Endothelial cell of umbilical vein (primary cell): ENCODE results near the gene TMPRSS9.

Experiments
- CTCF ChIP-seq, 2 donors: IDR thresholded peaks; 1 replicate in 1 of 2; 2 replicates in 1 of 2; pipeline ENCODE4 v1.5.1; 2011; ENCODE audit warnings: low read length in 2 of 2, mild to moderate bottlenecking in 2 of 2, moderate library complexity in 2 of 2, control low read depth in 1 of 2, inconsistent platforms in 1 of 2, low read depth in 1 of 2; ENCODE audit not compliant: insufficient read depth in 1 of 2; ENCODE audit errors: extremely low read depth in 1 of 2
- EZH2 ChIP-seq: IDR thresholded peaks from 2 replicates; pipeline ENCODE4 v1.6.1; 2012; ENCODE audit warnings: borderline replicate concordance, low read depth, mild to moderate bottlenecking, moderate library complexity, low read length, inconsistent platforms; ENCODE audit not compliant: severe bottlenecking
- FOS ChIP-seq: IDR thresholded peaks from 2 replicates; pipeline ENCODE4 v1.6.1; 2011; ENCODE audit warnings: mild to moderate bottlenecking, low read length, moderate library complexity, borderline replicate concordance; ENCODE audit not compliant: insufficient read depth
- GATA2 ChIP-seq: IDR thresholded peaks from 2 replicates; pipeline ENCODE4 v1.7.0; 2011; ENCODE audit warnings: low read depth, mild to moderate bottlenecking, moderate library complexity, mixed read lengths, low read length; ENCODE audit not compliant: insufficient read length, insufficient read depth
- JUN ChIP-seq: IDR thresholded peaks from 2 replicates; pipeline ENCODE4 v1.6.1; 2011; ENCODE audit warnings: borderline replicate concordance, low read depth; ENCODE audit not compliant: insufficient read length, insufficient read depth
- MAX ChIP-seq: IDR thresholded peaks from 2 replicates; pipeline ENCODE4 v1.6.1; 2011; ENCODE audit not compliant: insufficient read depth, insufficient read length
- MYC ChIP-seq: IDR thresholded peaks from one replicate; pipeline ENCODE4 v1.6.1; 2011; ENCODE audit warnings: mild to moderate bottlenecking, low read depth, low read length
- POLR2A ChIP-seq: IDR thresholded peaks from 2 replicates; pipeline ENCODE4 v1.6.1; 2012; ENCODE audit warnings: low read depth, mild to moderate bottlenecking, control low read depth, low read length
- POLR2AphosphoS5 ChIP-seq: IDR thresholded peaks from 2 replicates; pipeline ENCODE4 v1.6.1; 2012; ENCODE audit warnings: low read depth, mild to moderate bottlenecking, control low read depth, low read length, moderate library complexity; ENCODE audit not compliant: insufficient read depth

GRCh38 chr19:2326699-2327360 lies 33.2 kb upstream of the TMPRSS9 start:
- no peak for TF ChIP-seq CTCF (IDR thresholded peaks at IDR 0.05; ENCODE audit: extremely low read depth in 1 of 2, insufficient read depth in 1 of 2, low read depth in 1 of 2, low read length in 2 of 2)
- TF ChIP-seq POLR2A: no peak
- TF ChIP-seq MAX: no peak
- no peak for TF ChIP-seq POLR2AphosphoS5
- TF ChIP-seq EZH2: no peak
- no peak for TF ChIP-seq MYC
- TF ChIP-seq FOS: no peak
- TF ChIP-seq JUN: no peak
- TF ChIP-seq GATA2: no peak
